PC-3 (cell line): ENCODE data around the gene ARF3. TPM values are rescaled to one million over a fixed set of nuclear protein-coding genes. Genes with fewer than 3 reads are reported as not detected.

Experiments
- ATAC-seq: fragments of 200-7000 bp; cut with Tn5 transposase; 2 replicates; pipeline ENCODE4 v1.9.1; 2020; ENCODE audit warnings: mild to moderate bottlenecking, moderate library complexity
- BruUV-seq: library from RNA; stranded (reverse); fragments of 400-500 nt; replicated peaks from 2 replicates; lab custom pipeline; 2021; lab: Mats Ljungman, UMichigan
- CTCF ChIA-PET: fragments of 300-600 bp; sonication (Branson Sonifier 250); formaldehyde crosslinking; loops from one replicate; lab custom pipeline; 2022; ENCODE audit warnings: antibody characterized with exemption; lab: Charles Lee
- POLR2A ChIA-PET: fragments of 300-600 bp; sonication (Branson Sonifier 250); formaldehyde crosslinking; loops from one replicate; lab custom pipeline; 2022; ENCODE audit warnings: antibody characterized with exemption; ENCODE audit not compliant: unreplicated experiment; lab: Charles Lee
- DNase-seq: peaks from one replicate; pipeline ENCODE4 v3.0.0-alpha.2; 2015
- H2AFZ ChIP-seq: fragments of 300-600 bp; sonication (generic); 2 replicates; pipeline ENCODE4 v1.6.0; 2016; ENCODE audit warnings: antibody characterized with exemption, low read length
- H3F3A ChIP-seq: fragments of 300-600 bp; sonication (generic); one replicate; pipeline ENCODE4 v1.6.0; 2017; ENCODE audit warnings: antibody characterized with exemption, low read length, control low read depth, mild to moderate bottlenecking; ENCODE audit not compliant: unreplicated experiment
- H3K27ac ChIP-seq: fragments of 300-600 bp; sonication (generic); 2 replicates; pipeline ENCODE4 v1.5.1; 2016; ENCODE audit warnings: mild to moderate bottlenecking, low read length
- H3K27me3 ChIP-seq: fragments of 300-600 bp; sonication (generic); 2 replicates; pipeline ENCODE4 v1.6.1; 2016; ENCODE audit warnings: low read length, mixed read lengths
- H3K36me3 ChIP-seq: fragments of 300-600 bp; sonication (generic); 2 replicates; pipeline ENCODE4 v1.6.1; 2016; ENCODE audit warnings: low read depth, mixed run types, low read length, mixed read lengths
- H3K4me1 ChIP-seq: fragments of 300-600 bp; sonication (generic); 2 replicates; pipeline ENCODE4 v1.5.1; 2016; ENCODE audit warnings: low read length; ENCODE audit not compliant: insufficient read depth
- H3K4me2 ChIP-seq: fragments of 300-600 bp; sonication (generic); 2 replicates; pipeline ENCODE4 v1.6.0; 2016; ENCODE audit warnings: low read length
- H3K4me3 ChIP-seq: fragments of 300-600 bp; sonication (generic); 2 replicates; pipeline ENCODE4 v1.5.1; 2016; ENCODE audit warnings: mild to moderate bottlenecking, low read length, mixed read lengths
- H3K79me2 ChIP-seq: fragments of 300-600 bp; sonication (generic); 2 replicates; pipeline ENCODE4 v1.6.1; 2017; ENCODE audit warnings: low read length, mixed read lengths
- H3K9ac ChIP-seq: fragments of 300-600 bp; sonication (generic); 2 replicates; pipeline ENCODE4 v1.6.0; 2016; ENCODE audit warnings: mild to moderate bottlenecking, low read length
- H3K9me2 ChIP-seq: fragments of 300-600 bp; sonication (generic); replicated peaks from 2 replicates; pipeline ENCODE4 v1.6.1; 2016; ENCODE audit warnings: mixed run types, low read length, mixed read lengths
- H3K9me3 ChIP-seq: fragments of 300-600 bp; sonication (generic); 2 replicates; pipeline ENCODE4 v1.6.1; 2016; ENCODE audit warnings: low read length, mixed read lengths
- H4K20me1 ChIP-seq: fragments of 300-600 bp; sonication (generic); 2 replicates; pipeline ENCODE4 v1.6.1; 2016; ENCODE audit warnings: low read length, mixed read lengths
- CTCF ChIP-seq: fragments of 300-600 bp; sonication (generic); conservative IDR thresholded peaks from 2 replicates; pipeline ENCODE4 v1.5.1; 2017; ENCODE audit warnings: antibody characterized with exemption, low read depth, mild to moderate bottlenecking, low read length
- EZH2 ChIP-seq: fragments of 300-600 bp; sonication (generic); IDR thresholded peaks from one replicate; pipeline ENCODE4 v1.6.1; 2017; ENCODE audit warnings: antibody characterized with exemption, mild to moderate bottlenecking, low read length; ENCODE audit not compliant: unreplicated experiment
- EZH2phosphoT487 ChIP-seq: fragments of 300-600 bp; sonication (generic); IDR thresholded peaks from 2 replicates; pipeline ENCODE4 v1.6.1; 2018; ENCODE audit warnings: mild to moderate bottlenecking, antibody characterized with exemption, low read length, borderline replicate concordance
- intact Hi-C: fragments of 100-400 bp; cut with micrococcal nuclease; formaldehyde crosslinking; loops from 2 replicates; pipeline ENCODE4 v1.9.0; 2023
- total RNA-seq: library from RNA; depleted of rRNA; stranded (reverse); fragments of >200 nt; gene quantifications from 2 replicates; pipeline ENCODE4 v1.2.3, GENCODE V29; 2014

The ARF3 gene
- total RNA-seq, 1 experiment from 2014 or later = 85.5 TPM

- no peaks in the 10 kb centered on the region for H4K20me1 ChIP-seq
- BruUV-seq = no TSS peak
- TF ChIP-seq CTCF = peak; percentile 18; the same call in 1 of the 2 replicates
- no peak for TF ChIP-seq EZH2
- no peak for TF ChIP-seq EZH2phosphoT487
- H3K9me2 ChIP-seq = no peaks in the 10 kb centered on the region
- peak; percentile 19 for ATAC-seq
- intact Hi-C loops = loop anchor here (5.0 kb wide), 1 partner anchor 129 kb away; the partner anchor contains the start of gene DDX23
- no peak for DNase-seq
- peaks cover 29% of the 10 kb centered on the region for H3K4me1 ChIP-seq
- ChIA-PET POLR2A (no interaction called here), CTCF (interaction anchor here (0.6 kb wide), 1 partner anchor 14 kb away, joined by 4 read pairs; no protein-coding TSS in a partner anchor)
- H3K9me3 ChIP-seq = no peaks in the 10 kb centered on the region
- peak overlapping the region; percentile 94 for H3K4me2 ChIP-seq
- H3K27me3 ChIP-seq = peaks cover 52% of the 10 kb centered on the region
- no peaks in the 10 kb centered on the region for H3K36me3 ChIP-seq
- H3K9ac ChIP-seq = no peak overlapping the region
- peak overlapping the region; percentile 67; the same call in 1 of the 2 replicates for H3K4me3 ChIP-seq
- H3K27ac ChIP-seq = no peak overlapping the region
- no peaks in the 10 kb centered on the region for H3F3A ChIP-seq
- peak overlapping the region; percentile 74; the same call in 1 of the 2 replicates for H2AFZ ChIP-seq
- no peaks in the 10 kb centered on the region for H3K79me2 ChIP-seq
Observed at GRCh38 chr12:48980953-48981756, 23.9 kb upstream of the ARF3 start.

GRCh38 chr12:48980389-48980952 is 23.2 kb upstream of the ARF3 start:
- Histone ChIP-seq H2AFZ (peak overlapping the region; percentile 74), H3K9ac (no peak overlapping the region), H3F3A (no peaks in the 10 kb centered on the region), H3K79me2 (no peaks in the 10 kb centered on the region), H3K9me3 (no peaks in the 10 kb centered on the region), H3K4me3 (peak overlapping the region; percentile 67), H3K9me2 (no peaks in the 10 kb centered on the region), H4K20me1 (no peaks in the 10 kb centered on the region), H3K27ac (no peak overlapping the region), H3K36me3 (no peaks in the 10 kb centered on the region), H3K27me3 (peaks cover 52% of the 10 kb centered on the region), H3K4me2 (peak overlapping the region; percentile 94), H3K4me1 (peaks cover 29% of the 10 kb centered on the region)
- ChIA-PET CTCF (interaction anchor here (0.6 kb wide), 1 partner anchor 14 kb away, joined by 4 read pairs; no protein-coding TSS in a partner anchor), POLR2A (no interaction called here)
- intact Hi-C loops = loop anchor here (5.0 kb wide), 1 partner anchor 128 kb away; the partner anchor contains the start of gene DDX23
- no TSS peak for BruUV-seq
- peak; percentile 16 for DNase-seq
- TF ChIP-seq EZH2phosphoT487 (no peak), EZH2 (no peak), CTCF (peak; percentile 38; the same call in 1 of the 2 replicates)
- no peak for ATAC-seq
